ENCODE results near the gene NACC1. TPM values are rescaled to one million over a fixed set of nuclear protein-coding genes. Genes with fewer than 3 reads are reported as not detected.

The NACC1 gene
- total and polyA plus RNA-seq, 2 of the 8 experiments (the other 6 are each of a cell fraction or from before 2014, with no cell fraction given): 234 to 301 TPM

DNA sequence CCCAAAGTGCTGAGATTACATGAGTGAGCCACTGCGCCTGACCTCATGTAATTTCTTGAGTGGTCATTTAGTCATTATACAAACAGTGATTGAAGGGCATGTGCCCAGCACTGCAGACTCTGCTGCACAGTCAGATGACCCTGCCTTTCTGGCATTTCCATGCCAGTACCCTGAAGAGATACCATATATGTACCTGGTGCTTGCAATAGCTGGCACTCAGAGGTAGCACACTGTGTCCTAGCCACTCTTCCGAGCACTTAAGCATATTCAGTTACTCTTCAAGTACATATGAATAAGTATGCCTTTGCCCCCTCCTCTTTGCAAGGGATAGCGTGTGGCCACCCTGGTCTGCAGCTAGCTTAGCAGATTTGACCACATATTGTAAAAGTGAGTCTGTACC, 16.6 kb downstream of the NACC1 start (continued):
- no peak for TF ChIP-seq CHD7 (IDR thresholded peaks at IDR 0.05; ENCODE audit: insufficient replicate concordance, low read length)
- TF ChIP-seq, protein P1, sequence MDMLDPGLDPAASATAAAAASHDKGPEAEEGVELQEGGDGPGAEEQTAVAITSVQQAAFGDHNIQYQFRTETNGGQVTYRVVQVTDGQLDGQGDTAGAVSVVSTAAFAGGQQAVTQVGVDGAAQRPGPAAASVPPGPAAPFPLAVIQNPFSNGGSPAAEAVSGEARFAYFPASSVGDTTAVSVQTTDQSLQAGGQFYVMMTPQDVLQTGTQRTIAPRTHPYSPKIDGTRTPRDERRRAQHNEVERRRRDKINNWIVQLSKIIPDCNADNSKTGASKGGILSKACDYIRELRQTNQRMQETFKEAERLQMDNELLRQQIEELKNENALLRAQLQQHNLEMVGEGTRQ (IDR thresholded peaks at IDR 0.05; ENCODE audit: low read length): no peak

All from H1 (cell line).